Esophagus muscularis mucosa (tissue), 3 donors: Measurements from ENCODE around the gene GOSR1.

Experiments used
- CTCF ChIP-seq, 3 experiments: fragments of 200-600 bp in 2 of 3; fragments of 450-650 bp in 1 of 3; sonication (generic) in 2 of 3; IDR thresholded peaks; one replicate each; pipeline ENCODE4 v1.5.1; 2017 to 2019; ENCODE audit warnings: antibody characterized with exemption in 3 of 3, mild to moderate bottlenecking in 2 of 3, moderate library complexity in 1 of 3
- POLR2A ChIP-seq: fragments of 450-650 bp; IDR thresholded peaks from one replicate; pipeline ENCODE4 v1.6.1; 2017; ENCODE audit warnings: antibody characterized with exemption, moderate library complexity, mild to moderate bottlenecking, low read depth

DNA sequence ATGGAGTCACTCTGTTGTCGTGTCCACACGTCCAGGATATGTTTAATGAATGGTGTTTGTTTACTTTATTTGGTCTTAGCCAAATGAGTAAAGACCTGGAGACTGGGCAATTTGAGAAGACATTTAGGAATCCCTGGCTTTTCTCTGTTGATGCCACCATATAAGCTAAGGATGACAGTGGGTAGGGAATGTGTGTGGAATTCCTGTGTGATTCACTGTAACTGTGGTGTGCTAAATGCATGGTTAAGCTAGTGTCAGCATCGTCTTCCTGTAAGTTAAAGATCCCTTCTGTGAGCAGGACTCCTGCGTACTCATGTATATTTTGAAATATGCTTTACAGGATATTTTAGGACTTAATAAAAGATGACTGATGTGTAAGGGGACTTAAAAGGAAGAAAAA is 26.4 kb downstream of the GOSR1 start:
- TF ChIP-seq CTCF (IDR thresholded peaks at IDR 0.05) (no peak), POLR2A (no peak)
